A673 (cell line): Measurements from ENCODE around the gene STK31.

Source experiments
- CTCF ChIP-seq: fragments of 300-800, 200-600 bp; sonication (generic); conservative IDR thresholded peaks from 2 replicates; pipeline ENCODE4 v1.5.1; 2017; ENCODE audit warnings: low read depth, mild to moderate bottlenecking, antibody characterized with exemption, low read length, moderate library complexity, mixed read lengths
- EZH2 ChIP-seq: fragments of 200-600 bp; sonication (generic); IDR thresholded peaks from 2 replicates; pipeline ENCODE4 v1.6.1; 2017; ENCODE audit warnings: borderline replicate concordance, low read depth, mild to moderate bottlenecking, mixed read lengths, antibody characterized with exemption, low read length; ENCODE audit not compliant: poor library complexity, severe bottlenecking

GRCh38 chr7:23700046-23700445 is 10.0 kb upstream of the STK31 start:
- TF ChIP-seq CTCF, result no peak
- no peak for TF ChIP-seq EZH2
